K562 (cell line): ENCODE results near the gene PNP. TPM values are rescaled to one million over a fixed set of nuclear protein-coding genes. Genes with fewer than 3 reads are reported as not detected.

Source experiments
- ATAC-seq: fragments of 200-7000 bp; cut with Tn5 transposase; 3 replicates; pipeline ENCODE4 v1.9.1; 2020; ENCODE audit warnings: moderate library complexity
- BruUV-seq: library from RNA; stranded (reverse); fragments of 400-500 nt; replicated peaks from 2 replicates; lab custom pipeline; 2021; lab: Mats Ljungman, UMichigan
- CTCF ChIA-PET: fragments of 300-600 bp; formaldehyde crosslinking; extraction: SDS; loops from one replicate; lab custom pipeline; 2021; ENCODE audit warnings: low intra/inter-chr PET ratio; lab: Yijun Ruan, JAX
- POLR2A ChIA-PET: fragments of 300-600, 350-650 bp; sonication (Branson Sonifier 250); formaldehyde crosslinking; extraction: SDS; loops from one replicate; lab custom pipeline; 2021; ENCODE audit warnings: antibody characterized with exemption, inconsistent platforms; lab: Yijun Ruan, JAX
- DNase-seq, 4 experiments: peaks; one replicate each; pipeline versions ENCODE4 v3.0.0 to v3.0.0-alpha.2; 2011 to 2018; ENCODE audit warnings: low spot score in 3 of 4, mixed read lengths in 3 of 4; ENCODE audit errors: extremely low read depth in 1 of 4
- FAIRE-seq: peaks from 2 replicates; lab custom pipeline; 2011; peaks lifted over from hg19 to GRCh38; lab: Jason Lieb, UNC
- H2AFZ ChIP-seq: 2 replicates; pipeline ENCODE4 v1.6.0; 2011; ENCODE audit warnings: low read depth, low read length, control low read depth, inconsistent platforms
- H3K27ac ChIP-seq: fragments of 200-600 bp; 3 replicates; pipeline ENCODE4 v1.8.0; 2011; ENCODE audit warnings: low read depth, mild to moderate bottlenecking, control low read depth, inconsistent platforms, low read length, moderate library complexity, mixed read lengths; ENCODE audit errors: extremely low read depth
- H3K27me3 ChIP-seq, 2 experiments: fragments of 300-600 bp in 1 of 2; 2 replicates in 1 of 2; 3 replicates in 1 of 2; pipeline versions ENCODE4 v1.6.0 to v1.8.0; 2011; ENCODE audit warnings: inconsistent platforms in 2 of 2, low read length in 2 of 2, mild to moderate bottlenecking in 1 of 2, mixed read lengths in 1 of 2, moderate library complexity in 1 of 2; ENCODE audit not compliant: control insufficient read depth in 2 of 2, insufficient read depth in 2 of 2
- H3K36me3 ChIP-seq: fragments of 300-600 bp; 3 replicates; pipeline ENCODE4 v1.8.0; 2011; ENCODE audit warnings: mild to moderate bottlenecking, low read length, inconsistent platforms; ENCODE audit not compliant: control insufficient read depth, insufficient read depth
- H3K4me1 ChIP-seq, 2 experiments: fragments of 200-600 bp in 1 of 2; replicated peaks in 1 of 2; 2 replicates in 1 of 2; 3 replicates in 1 of 2; pipeline versions ENCODE4 v1.5.1 to v1.8.0; 2011; ENCODE audit warnings: inconsistent platforms in 2 of 2, low read length in 2 of 2, mild to moderate bottlenecking in 1 of 2, mixed read lengths in 1 of 2, moderate library complexity in 1 of 2; ENCODE audit not compliant: control insufficient read depth in 2 of 2, insufficient read depth in 2 of 2
- H3K4me2 ChIP-seq: 2 replicates; pipeline ENCODE4 v1.6.1; 2011; ENCODE audit warnings: low read length, control low read depth, inconsistent platforms, mixed read lengths; ENCODE audit not compliant: insufficient read depth
- H3K4me3 ChIP-seq: fragments of 200-600 bp; sonication (generic), shearing (Covaris generic); 2 replicates; pipeline ENCODE4 v1.5.1; 2016; ENCODE audit warnings: control low read depth, inconsistent platforms
- H3K79me2 ChIP-seq: fragments of 200-600 bp; 3 replicates; pipeline ENCODE4 v1.8.0; 2011; ENCODE audit warnings: low read length, inconsistent platforms; ENCODE audit not compliant: control insufficient read depth, insufficient read depth
- H3K9ac ChIP-seq, 2 experiments: 2 replicates each; pipeline versions ENCODE4 v1.6.0 to v1.6.1; 2011; ENCODE audit warnings: low read depth in 2 of 2, low read length in 2 of 2, control low read depth in 1 of 2, inconsistent platforms in 1 of 2, mild to moderate bottlenecking in 1 of 2, mixed read lengths in 1 of 2; ENCODE audit not compliant: insufficient read depth in 1 of 2
- H3K9me1 ChIP-seq: one replicate; pipeline ENCODE4 v1.6.0; 2011; ENCODE audit warnings: inconsistent platforms, mild to moderate bottlenecking, low read length, moderate library complexity; ENCODE audit not compliant: control insufficient read depth, insufficient read depth
- H3K9me3 ChIP-seq: replicated peaks from 2 replicates; pipeline ENCODE4 v1.5.1; 2011; ENCODE audit warnings: low read depth, low read length, inconsistent platforms; ENCODE audit not compliant: control insufficient read depth, insufficient read depth
- H4K20me1 ChIP-seq: replicated peaks from 2 replicates; pipeline ENCODE4 v1.6.1; 2011; ENCODE audit warnings: low read length, inconsistent platforms, mixed read lengths; ENCODE audit not compliant: control insufficient read depth, insufficient read depth
- HCFC1 ChIP-seq: IDR thresholded peaks from 2 replicates; pipeline ENCODE4 v1.6.1; 2012; ENCODE audit warnings: low read depth, low read length, improper control_type of control experiment
- RAD21 ChIP-seq, 2 experiments: fragments of 250-450 bp in 1 of 2; fragments of 450-650 bp in 1 of 2; sonication (Bioruptor Pico) in 1 of 2; formaldehyde crosslinking in 1 of 2; IDR thresholded peaks in 1 of 2; conservative IDR thresholded peaks in 1 of 2; 2 replicates each; pipeline versions ENCODE4 v1.4.0 to v1.8.0; 2020 to 2022; ENCODE audit warnings: mild to moderate bottlenecking in 2 of 2, moderate library complexity in 1 of 2
- in situ Hi-C: fragments of 300-500 bp; cut with MboI; formaldehyde crosslinking; loops from 4 replicates; pipeline ENCODE4 v1.15.0; 2018; ENCODE audit warnings: inconsistent platforms, mixed read lengths
- intact Hi-C: fragments of 100-400 bp; cut with micrococcal nuclease; formaldehyde crosslinking; loops from 2 replicates; pipeline ENCODE4 v1.14.2; 2022
- polyA plus RNA-seq, 8 experiments: library from polyadenylated mRNA; depleted of rRNA in 4 of 8; stranded (reverse) in 5 of 8; unstranded in 3 of 8; fragments of >200 nt; fragmentation: Nextera tagmentation in 2 of 8; fragmentation: Illumina TruSeq in 1 of 8; extraction: Ambion mirVana in 2 of 8; extraction: Trizol in 1 of 8; gene quantifications; 2 replicates each; pipeline versions ENCODE4 v1.2.1 to v1.2.3, GENCODE V29; 2011 to 2014; ENCODE audit warnings: inconsistent platforms in 1 of 8, missing spikeins in 1 of 8
- total RNA-seq, 7 experiments: library from RNA; depleted of rRNA in 6 of 7; stranded (reverse); fragments of >200 nt in 6 of 7; fragmentation: Illumina TruSeq in 2 of 7; extraction: Trizol in 2 of 7; gene quantifications; 2 replicates each; pipeline versions ENCODE4 v1.2.1 to v1.2.3, GENCODE V29; 2011 to 2021; ENCODE audit warnings: low replicate concordance in 1 of 7
- TF ChIP-seq, protein P1 (sequence below): IDR thresholded peaks from 3 replicates; pipeline ENCODE4 v1.6.1; 2011; ENCODE audit warnings: borderline replicate concordance, mild to moderate bottlenecking; ENCODE audit not compliant: insufficient read length, insufficient read depth
- TF ChIP-seq, protein P2 (sequence below), 3 experiments: IDR thresholded peaks in 2 of 3; conservative IDR thresholded peaks in 1 of 3; 2 replicates each; pipeline ENCODE4 v1.5.1; 2011 to 2012; ENCODE audit warnings: low read length in 3 of 3, mild to moderate bottlenecking in 3 of 3, control low read depth in 2 of 3, improper control_type of control experiment in 1 of 3, inconsistent platforms in 1 of 3, low read depth in 1 of 3, mixed read lengths in 1 of 3, moderate library complexity in 1 of 3; ENCODE audit not compliant: insufficient read depth in 2 of 3

PNP gene
- total and polyA plus RNA-seq, 9 of the 15 experiments (the other 6 are each of a cell fraction or from before 2014, with no cell fraction given) = 92.5 to 288 (median 137) TPM

DNA sequence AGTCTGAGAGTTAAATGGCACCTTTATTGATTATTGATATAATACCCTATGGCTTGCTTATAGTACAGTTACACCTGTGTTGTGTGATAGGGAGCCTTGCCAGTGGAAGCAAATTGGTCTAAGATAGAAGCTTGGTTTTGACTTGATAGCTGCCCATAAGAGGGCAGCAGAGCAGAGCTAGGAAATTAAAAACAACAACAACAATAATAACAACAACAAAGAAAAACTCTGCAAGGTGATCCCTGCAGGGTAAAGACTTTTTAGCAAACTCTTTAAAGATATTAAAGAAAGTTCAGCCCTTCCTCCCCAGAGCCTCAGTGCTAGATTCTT lies 18.2 kb downstream of the PNP start:
- Histone ChIP-seq H2AFZ (peak overlapping the region; percentile 74; the same call in 1 of the 2 replicates), H3K79me2 (no peaks in the 10 kb centered on the region), H3K4me3 (no peak overlapping the region), H3K36me3 (no peaks in the 10 kb centered on the region), H3K9me3 (no peaks in the 10 kb centered on the region), H3K9me1 (no peaks in the 10 kb centered on the region), H3K4me1 (peaks cover 19 to 55% of the 10 kb centered on the region in 2 experiments; a peak in 3 of 5 replicates), H3K9ac (no peak overlapping the region), H3K4me2 (peak overlapping the region; percentile 63; the same call in 1 of the 2 replicates), H3K27me3 (no peaks in the 10 kb centered on the region), H3K27ac (no peak overlapping the region; the same call in 2 of the 3 replicates), H4K20me1 (no peaks in the 10 kb centered on the region)
- ChIA-PET CTCF (no interaction called here), POLR2A (interaction anchor here (1.1 to 2.8 kb wide), 3 partner anchors 11 to 18 kb away, joined by 4 to 7 read pairs (median 5); no protein-coding TSS in a partner anchor)
- no TSS peak for BruUV-seq
- TF ChIP-seq, protein P1, sequence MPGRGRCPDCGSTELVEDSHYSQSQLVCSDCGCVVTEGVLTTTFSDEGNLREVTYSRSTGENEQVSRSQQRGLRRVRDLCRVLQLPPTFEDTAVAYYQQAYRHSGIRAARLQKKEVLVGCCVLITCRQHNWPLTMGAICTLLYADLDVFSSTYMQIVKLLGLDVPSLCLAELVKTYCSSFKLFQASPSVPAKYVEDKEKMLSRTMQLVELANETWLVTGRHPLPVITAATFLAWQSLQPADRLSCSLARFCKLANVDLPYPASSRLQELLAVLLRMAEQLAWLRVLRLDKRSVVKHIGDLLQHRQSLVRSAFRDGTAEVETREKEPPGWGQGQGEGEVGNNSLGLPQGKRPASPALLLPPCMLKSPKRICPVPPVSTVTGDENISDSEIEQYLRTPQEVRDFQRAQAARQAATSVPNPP = no peak
- TF ChIP-seq, protein P2, sequence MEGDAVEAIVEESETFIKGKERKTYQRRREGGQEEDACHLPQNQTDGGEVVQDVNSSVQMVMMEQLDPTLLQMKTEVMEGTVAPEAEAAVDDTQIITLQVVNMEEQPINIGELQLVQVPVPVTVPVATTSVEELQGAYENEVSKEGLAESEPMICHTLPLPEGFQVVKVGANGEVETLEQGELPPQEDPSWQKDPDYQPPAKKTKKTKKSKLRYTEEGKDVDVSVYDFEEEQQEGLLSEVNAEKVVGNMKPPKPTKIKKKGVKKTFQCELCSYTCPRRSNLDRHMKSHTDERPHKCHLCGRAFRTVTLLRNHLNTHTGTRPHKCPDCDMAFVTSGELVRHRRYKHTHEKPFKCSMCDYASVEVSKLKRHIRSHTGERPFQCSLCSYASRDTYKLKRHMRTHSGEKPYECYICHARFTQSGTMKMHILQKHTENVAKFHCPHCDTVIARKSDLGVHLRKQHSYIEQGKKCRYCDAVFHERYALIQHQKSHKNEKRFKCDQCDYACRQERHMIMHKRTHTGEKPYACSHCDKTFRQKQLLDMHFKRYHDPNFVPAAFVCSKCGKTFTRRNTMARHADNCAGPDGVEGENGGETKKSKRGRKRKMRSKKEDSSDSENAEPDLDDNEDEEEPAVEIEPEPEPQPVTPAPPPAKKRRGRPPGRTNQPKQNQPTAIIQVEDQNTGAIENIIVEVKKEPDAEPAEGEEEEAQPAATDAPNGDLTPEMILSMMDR (IDR thresholded peaks at IDR 0.05 in 2 of 3, conservative IDR thresholded peaks at IDR 0.05 in 1 of 3; ENCODE audit: insufficient read depth in 2 of 3, low read depth in 1 of 3, low read length in 3 of 3) = peak in 2 of 3 experiments; percentile 14 to 40; a peak in 2 of 6 replicates
- TF ChIP-seq RAD21 (CRISPR knock-in tag; conservative IDR thresholded peaks at IDR 0.05 in 1 of 2, IDR thresholded peaks at IDR 0.05 in 1 of 2) (peak in 1 of 2 experiments; percentile 18; a peak in 1 of 4 replicates), HCFC1 (no peak)
- in situ Hi-C loops = no loop called here
- ATAC-seq = no peak
- intact Hi-C loops = no loop called here
- no peak for DNase-seq
- no peak for FAIRE-seq
